ENCODE measurements around the gene LILRB5.
"Not testable (repeated sequence)": the region's sequence is repeated elsewhere in the genome, so short reads cannot be mapped to it uniquely, and the experiment has no call there.

The LILRB5 gene

GRCh38 chr19:54280441-54280840, 23.4 kb upstream of the LILRB5 start:
- Mint-ChIP-seq H3K4me1 (peaks cover 55% of the 10 kb centered on the region), H3K27me3 (peaks cover 39% of the 10 kb centered on the region), H3K4me3 (peak overlapping the region; percentile 5)
- peak; percentile 5 for ATAC-seq
- not testable (repeated sequence) for H3K36me3 Mint-ChIP-seq, H3K27ac Mint-ChIP-seq, H3K9me3 Mint-ChIP-seq

DNA sequence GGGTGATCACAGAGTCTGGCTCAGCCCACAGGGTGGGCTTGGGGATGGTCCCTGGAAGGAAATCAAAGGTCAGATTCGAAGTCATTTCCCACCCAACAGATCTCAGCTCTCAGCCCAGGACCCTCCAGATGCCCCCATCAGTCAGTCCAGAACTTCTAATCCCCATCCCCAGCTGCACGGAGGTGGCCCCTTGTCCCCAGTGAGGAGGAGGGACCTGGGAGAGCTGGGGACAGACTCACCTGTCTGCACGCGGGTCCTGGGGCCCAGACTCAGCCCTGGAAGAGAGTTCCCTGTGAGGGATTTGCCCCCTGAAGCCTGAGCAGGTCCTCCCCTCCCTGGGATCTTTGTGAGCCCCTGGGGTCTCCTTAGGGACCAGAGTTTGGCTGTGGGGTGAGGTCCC, 23.0 kb upstream of the LILRB5 start:
- not testable (repeated sequence) for ATAC-seq, H3K36me3 Mint-ChIP-seq, H3K9me3 Mint-ChIP-seq, H3K4me3 Mint-ChIP-seq, H3K27ac Mint-ChIP-seq
- peaks cover 43% of the 10 kb centered on the region for H3K27me3 Mint-ChIP-seq
- peaks cover 52% of the 10 kb centered on the region for H3K4me1 Mint-ChIP-seq

GRCh38 chr19:54279406-54279962, 22.4 kb upstream of the LILRB5 start:
- peaks cover 47% of the 10 kb centered on the region for H3K4me1 Mint-ChIP-seq
- H3K27me3 Mint-ChIP-seq = peaks cover 44% of the 10 kb centered on the region
- no peak overlapping the region for H3K27ac Mint-ChIP-seq
- H3K4me3 Mint-ChIP-seq = no peak overlapping the region
- H3K9me3 Mint-ChIP-seq = no peaks in the 10 kb centered on the region
- no peak for ATAC-seq
- H3K36me3 Mint-ChIP-seq = no peaks in the 10 kb centered on the region

DNA sequence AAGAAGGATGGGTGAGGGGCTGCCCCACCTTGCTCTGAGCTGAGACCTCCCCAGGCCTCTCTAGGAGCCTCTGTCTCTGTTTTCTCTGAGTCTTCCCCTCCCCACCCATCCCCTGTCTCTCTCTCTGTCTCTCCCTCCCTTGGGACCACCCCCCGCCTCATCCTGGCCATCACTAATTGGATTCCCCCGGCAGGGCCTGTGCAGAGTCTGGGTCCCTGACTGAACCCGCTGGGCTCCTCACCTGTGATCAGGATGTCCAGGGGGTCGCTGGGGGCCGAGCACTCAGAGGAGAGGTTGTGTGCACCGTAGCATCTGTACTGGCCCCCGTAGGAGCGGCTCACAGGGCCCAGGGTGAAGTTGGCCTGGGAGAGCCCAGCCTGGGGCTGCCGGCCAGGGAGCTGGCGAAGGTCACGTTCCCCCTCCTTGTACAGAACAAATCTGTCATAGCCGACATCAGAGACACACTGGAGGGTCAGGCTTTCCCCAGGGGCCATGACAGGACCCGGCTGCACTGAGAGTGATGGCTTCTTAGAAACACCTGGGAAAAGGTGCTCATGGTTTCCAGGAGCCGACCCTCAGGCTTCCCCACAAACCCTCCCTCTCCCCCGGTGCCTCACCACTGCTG, 21.6 kb upstream of the LILRB5 start:
- Mint-ChIP-seq H3K4me1 (peaks cover 47% of the 10 kb centered on the region), H3K27me3 (peaks cover 52% of the 10 kb centered on the region), H3K27ac (peak overlapping the region; percentile 42)
- H3K9me3 Mint-ChIP-seq, H3K36me3 Mint-ChIP-seq, ATAC-seq, H3K4me3 Mint-ChIP-seq: not testable (repeated sequence)

DNA sequence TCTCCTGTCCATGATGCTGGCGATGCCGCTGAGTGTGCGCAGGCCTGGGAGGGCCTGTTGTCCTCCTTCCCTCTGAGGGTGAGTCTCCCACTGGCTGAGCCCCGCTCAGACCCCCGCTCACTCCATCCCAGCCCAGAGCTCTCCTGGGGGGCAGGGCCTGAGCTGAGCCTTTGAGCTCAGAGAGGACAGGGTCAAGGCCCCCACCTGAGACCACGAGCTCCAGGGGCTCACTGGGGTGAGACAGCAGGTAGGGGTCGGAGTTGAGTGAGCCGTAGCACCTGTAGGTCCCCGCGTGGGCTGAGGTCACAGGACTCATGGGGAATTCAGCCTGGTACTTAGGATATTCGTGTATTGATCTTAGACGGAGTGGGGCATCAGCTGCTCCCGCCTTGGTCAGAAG, 21.0 kb upstream of the LILRB5 start:
- H3K4me3 Mint-ChIP-seq, H3K36me3 Mint-ChIP-seq, ATAC-seq, H3K9me3 Mint-ChIP-seq: not testable (repeated sequence)
- H3K27me3 Mint-ChIP-seq = peaks cover 59% of the 10 kb centered on the region
- peaks cover 42% of the 10 kb centered on the region for H3K4me1 Mint-ChIP-seq
- H3K27ac Mint-ChIP-seq = peak overlapping the region; percentile 42

GRCh38 chr19:54277111-54277615, 20.1 kb upstream of the LILRB5 start:
- ATAC-seq, H3K9me3 Mint-ChIP-seq, H3K27ac Mint-ChIP-seq, H3K36me3 Mint-ChIP-seq, H3K4me3 Mint-ChIP-seq: not testable (repeated sequence)
- H3K27me3 Mint-ChIP-seq = peaks cover 65% of the 10 kb centered on the region
- peaks cover 38% of the 10 kb centered on the region for H3K4me1 Mint-ChIP-seq

DNA sequence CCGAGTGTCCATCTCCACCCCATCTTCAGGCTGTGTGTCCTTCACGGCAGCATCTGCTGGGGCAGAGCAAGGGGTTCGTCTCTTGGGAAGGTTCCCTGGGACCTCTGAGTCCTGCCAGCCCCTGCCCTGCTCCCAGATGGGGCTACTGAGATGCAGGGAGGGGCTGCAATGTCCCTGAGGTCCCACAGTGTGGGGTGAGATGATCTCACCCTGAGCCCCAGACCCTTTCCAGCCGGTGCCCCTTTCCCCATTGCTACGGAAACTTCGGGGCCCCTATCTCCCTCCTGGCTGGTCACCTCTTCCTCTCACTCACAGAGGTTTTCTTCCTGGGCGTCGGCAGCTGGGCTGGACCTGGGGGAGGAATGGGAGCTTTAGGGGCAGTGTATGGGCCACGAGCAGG, 18.9 kb upstream of the LILRB5 start:
- Mint-ChIP-seq H3K27me3 (peaks cover 68% of the 10 kb centered on the region), H3K4me1 (peaks cover 35% of the 10 kb centered on the region), H3K36me3 (no peaks in the 10 kb centered on the region), H3K9me3 (no peaks in the 10 kb centered on the region), H3K27ac (no peak overlapping the region), H3K4me3 (no peak overlapping the region)
- no peak for ATAC-seq

DNA sequence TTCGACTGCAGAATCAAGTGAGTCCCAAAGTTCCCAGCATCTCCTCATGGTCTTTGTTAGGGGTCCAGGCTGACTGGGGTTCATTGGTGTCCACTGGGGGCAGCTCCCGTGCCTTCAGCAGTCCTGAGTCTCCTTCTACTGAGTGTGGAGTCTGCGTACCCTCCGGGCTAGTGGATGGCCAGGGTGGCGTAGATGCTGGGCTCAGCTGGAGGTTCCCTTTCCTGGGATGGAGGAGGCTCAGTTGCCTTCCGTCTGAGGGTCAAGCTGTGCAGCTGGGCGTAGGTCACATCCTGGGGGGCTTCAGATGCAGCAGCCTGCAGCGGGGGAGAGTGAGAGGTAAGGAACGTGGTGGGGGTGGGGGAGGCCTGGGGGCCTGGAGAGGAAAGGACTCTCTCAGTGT, 17.4 kb upstream of the LILRB5 start:
- not testable (repeated sequence) for ATAC-seq, H3K4me3 Mint-ChIP-seq, H3K9me3 Mint-ChIP-seq, H3K27ac Mint-ChIP-seq, H3K36me3 Mint-ChIP-seq
- H3K4me1 Mint-ChIP-seq = peaks cover 22% of the 10 kb centered on the region
- peaks cover 59% of the 10 kb centered on the region for H3K27me3 Mint-ChIP-seq

- H3K27me3 Mint-ChIP-seq = peaks cover 52% of the 10 kb centered on the region
- H3K9me3 Mint-ChIP-seq = no peaks in the 10 kb centered on the region
- no peak overlapping the region for H3K27ac Mint-ChIP-seq
- H3K4me3 Mint-ChIP-seq = no peak overlapping the region
- ATAC-seq = no peak
- peaks cover 15% of the 10 kb centered on the region for H3K4me1 Mint-ChIP-seq
- no peaks in the 10 kb centered on the region for H3K36me3 Mint-ChIP-seq
Measured at GRCh38 chr19:54273821-54274220, 16.7 kb upstream of the LILRB5 start.

GRCh38 chr19:54272181-54272580, 15.1 kb upstream of the LILRB5 start:
- not testable (repeated sequence) for H3K4me3 Mint-ChIP-seq, H3K9me3 Mint-ChIP-seq, H3K36me3 Mint-ChIP-seq, ATAC-seq, H3K27ac Mint-ChIP-seq
- Mint-ChIP-seq H3K4me1 (peaks cover 14% of the 10 kb centered on the region), H3K27me3 (peaks cover 48% of the 10 kb centered on the region)

DNA sequence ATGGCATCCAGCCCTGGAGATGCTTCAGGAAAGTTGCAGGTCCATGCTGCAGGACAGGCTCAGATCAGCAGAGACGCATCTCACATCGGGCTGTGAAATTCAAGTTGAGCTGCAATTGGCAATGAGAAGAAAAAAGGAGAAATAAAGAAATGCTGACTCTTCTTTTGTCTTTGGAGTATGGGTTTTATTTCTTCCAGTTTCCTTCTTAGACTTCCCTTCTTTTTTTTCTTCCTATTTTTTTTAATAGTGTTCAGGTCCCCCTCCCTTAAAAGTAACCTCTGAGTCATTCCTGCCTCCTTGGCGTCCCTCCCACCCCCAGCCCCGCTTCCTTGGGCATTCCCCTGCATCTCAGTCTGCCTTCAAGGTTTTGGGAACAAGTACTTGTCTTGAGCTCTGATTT, 14.5 kb upstream of the LILRB5 start:
- H3K4me3 Mint-ChIP-seq, H3K27ac Mint-ChIP-seq, H3K36me3 Mint-ChIP-seq, ATAC-seq, H3K9me3 Mint-ChIP-seq: not testable (repeated sequence)
- Mint-ChIP-seq H3K27me3 (peaks cover 48% of the 10 kb centered on the region), H3K4me1 (peaks cover 14% of the 10 kb centered on the region)

DNA sequence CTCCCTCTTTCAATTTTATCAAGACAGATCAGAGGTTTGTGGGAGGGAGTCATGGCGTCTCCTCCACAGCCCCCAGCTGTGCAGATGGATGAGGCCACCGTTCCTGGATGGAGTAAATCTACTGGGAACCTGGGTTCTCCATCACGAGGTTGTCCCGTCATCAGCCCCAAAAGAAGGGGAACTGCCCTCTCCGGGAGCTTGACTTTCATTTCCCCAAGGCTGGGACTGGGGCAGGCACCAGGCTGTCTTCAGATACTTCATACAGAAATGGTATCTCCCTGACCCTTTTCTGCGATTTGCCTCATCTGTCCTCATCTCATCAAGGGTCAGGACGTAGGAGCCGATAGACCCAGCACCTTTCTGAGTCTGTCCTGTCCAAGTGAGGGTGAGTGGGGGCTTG, 14.0 kb upstream of the LILRB5 start:
- H3K27me3 Mint-ChIP-seq = peaks cover 45% of the 10 kb centered on the region
- no peak overlapping the region for H3K4me3 Mint-ChIP-seq
- no peaks in the 10 kb centered on the region for H3K36me3 Mint-ChIP-seq
- ATAC-seq = peak; percentile 47
- no peak overlapping the region for H3K27ac Mint-ChIP-seq
- H3K4me1 Mint-ChIP-seq = peaks cover 19% of the 10 kb centered on the region
- no peaks in the 10 kb centered on the region for H3K9me3 Mint-ChIP-seq

- ATAC-seq = no peak
Measured at GRCh38 chr19:54268936-54269335, 11.9 kb upstream of the LILRB5 start.

DNA sequence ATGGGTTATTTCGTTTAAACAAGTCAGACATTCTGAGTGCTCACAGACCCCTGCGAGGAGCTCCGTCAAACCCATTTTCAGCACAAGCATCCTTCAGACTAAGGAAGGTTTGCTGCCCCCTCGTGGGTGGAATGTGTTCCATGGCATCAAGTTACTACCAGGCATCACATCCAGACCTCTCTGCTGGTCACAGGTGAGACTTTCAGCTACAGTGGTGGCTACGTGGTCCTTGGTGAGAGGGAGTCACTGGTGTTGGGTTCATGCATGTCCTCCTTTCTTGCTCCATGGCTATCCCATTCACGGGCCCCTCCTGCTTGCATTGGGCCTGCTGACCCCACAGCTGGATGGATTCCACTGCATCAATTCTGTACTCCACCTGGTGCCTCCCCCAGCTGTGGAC, 9.1 kb upstream of the LILRB5 start:
- H3K27ac Mint-ChIP-seq = no peak overlapping the region
- ATAC-seq = peak; percentile 69
- no peaks in the 10 kb centered on the region for H3K36me3 Mint-ChIP-seq
- H3K9me3 Mint-ChIP-seq = no peaks in the 10 kb centered on the region
- peaks cover 9% of the 10 kb centered on the region for H3K4me1 Mint-ChIP-seq
- H3K27me3 Mint-ChIP-seq = peaks cover 18% of the 10 kb centered on the region
- H3K4me3 Mint-ChIP-seq = no peak overlapping the region

More at GRCh38 chr19:54268936-54269335, 11.9 kb upstream of the LILRB5 start:
- H3K27ac Mint-ChIP-seq = no peak overlapping the region
- peaks cover 36% of the 10 kb centered on the region for H3K27me3 Mint-ChIP-seq
- no peaks in the 10 kb centered on the region for H3K36me3 Mint-ChIP-seq
- H3K4me3 Mint-ChIP-seq = no peak overlapping the region
- H3K4me1 Mint-ChIP-seq = peaks cover 21% of the 10 kb centered on the region
- H3K9me3 Mint-ChIP-seq = no peaks in the 10 kb centered on the region

- Mint-ChIP-seq H3K4me3 (no peak overlapping the region), H3K9me3 (no peaks in the 10 kb centered on the region), H3K36me3 (no peaks in the 10 kb centered on the region), H3K27me3 (peaks cover 16% of the 10 kb centered on the region), H3K4me1 (peaks cover 7% of the 10 kb centered on the region), H3K27ac (no peak overlapping the region)
- ATAC-seq = no peak
Measured at GRCh38 chr19:54262470-54262869, 5.4 kb upstream of the LILRB5 start.

DNA sequence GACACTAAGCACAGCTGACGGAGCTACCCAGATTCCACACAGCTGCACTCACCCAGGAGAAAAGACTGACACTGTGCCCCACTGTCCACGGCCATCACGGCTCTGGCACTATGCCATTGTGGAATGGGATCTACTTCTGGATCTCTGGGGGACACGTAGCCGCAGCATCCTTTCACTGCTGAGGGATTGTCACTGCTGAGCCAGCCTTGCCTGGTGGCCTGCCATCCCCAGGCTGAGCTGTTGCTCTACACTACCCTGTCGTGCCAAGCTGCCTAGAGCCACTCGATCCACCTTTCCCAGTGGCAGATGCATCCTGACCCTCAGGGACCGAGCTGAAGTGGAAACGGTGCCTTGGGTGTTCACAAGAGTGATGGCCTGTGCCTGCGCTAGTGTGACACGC, 5.0 kb upstream of the LILRB5 start:
- no peak for ATAC-seq
- Mint-ChIP-seq H3K4me1 (peaks cover 7% of the 10 kb centered on the region), H3K36me3 (no peaks in the 10 kb centered on the region), H3K27ac (no peak overlapping the region), H3K4me3 (no peak overlapping the region), H3K9me3 (no peaks in the 10 kb centered on the region), H3K27me3 (peaks cover 19% of the 10 kb centered on the region)
